Measurements from ENCODE around the gene ARID3A.

ARID3A gene

GRCh38 chr19:1004204-1004802 lies 78.5 kb downstream of the ARID3A start:
- in situ Hi-C loops (cut with HindIII; ENCODE audit: low pct_ligation_motif_present, low sequenced_read_pairs), result no loop called here
- DNase-seq, result no peak
- TF ChIP-seq CTCF (IDR thresholded peaks at IDR 0.05; ENCODE audit: low read depth, low read length, missing control alignments), result no peak
- no peak overlapping the region for H3K4me3 ChIP-seq (ENCODE audit: low read depth, low read length)
- no peak overlapping the region for H3K27ac ChIP-seq
- peaks cover 21% of the 10 kb centered on the region for H3K27me3 ChIP-seq (replicated peaks)
- H3K36me3 ChIP-seq (replicated peaks), result peaks cover 5% of the 10 kb centered on the region

GRCh38 chr19:1004803-1005664 lies 79.2 kb downstream of the ARID3A start:
- peaks cover 8% of the 10 kb centered on the region for H3K36me3 ChIP-seq (replicated peaks)
- DNase-seq, result no peak
- TF ChIP-seq CTCF (IDR thresholded peaks at IDR 0.05; ENCODE audit: low read depth, low read length, missing control alignments), result no peak
- H3K4me3 ChIP-seq (ENCODE audit: low read depth, low read length), result no peak overlapping the region
- peaks cover 14% of the 10 kb centered on the region for H3K27me3 ChIP-seq (replicated peaks)
- no peak overlapping the region for H3K27ac ChIP-seq
- in situ Hi-C loops (cut with HindIII; ENCODE audit: low pct_ligation_motif_present, low sequenced_read_pairs), result no loop called here

GRCh38 chr19:1006711-1007398 lies 81.0 kb downstream of the ARID3A start:
- no peak overlapping the region for H3K4me3 ChIP-seq (ENCODE audit: low read depth, low read length)
- DNase-seq, result no peak
- in situ Hi-C loops (cut with HindIII; ENCODE audit: low pct_ligation_motif_present, low sequenced_read_pairs), result no loop called here
- H3K27me3 ChIP-seq (replicated peaks), result no peaks in the 10 kb centered on the region
- TF ChIP-seq CTCF (IDR thresholded peaks at IDR 0.05; ENCODE audit: low read depth, low read length, missing control alignments), result peak; percentile 19
- no peak overlapping the region for H3K27ac ChIP-seq
- H3K36me3 ChIP-seq (replicated peaks), result peaks cover 22% of the 10 kb centered on the region

GRCh38 chr19:1007399-1008251 lies 81.8 kb downstream of the ARID3A start:
- in situ Hi-C loops (cut with HindIII; ENCODE audit: low pct_ligation_motif_present, low sequenced_read_pairs), result no loop called here
- H3K36me3 ChIP-seq (replicated peaks), result peaks cover 29% of the 10 kb centered on the region
- TF ChIP-seq CTCF (IDR thresholded peaks at IDR 0.05; ENCODE audit: low read depth, low read length, missing control alignments), result no peak

GRCh38 chr19:1008268-1009040 lies 82.6 kb downstream of the ARID3A start:
- H3K27me3 ChIP-seq (replicated peaks), result no peaks in the 10 kb centered on the region
- H3K36me3 ChIP-seq (replicated peaks), result peaks cover 32% of the 10 kb centered on the region
- no peak for DNase-seq
- TF ChIP-seq CTCF (IDR thresholded peaks at IDR 0.05; ENCODE audit: low read depth, low read length, missing control alignments), result no peak
- in situ Hi-C loops (cut with HindIII; ENCODE audit: low pct_ligation_motif_present, low sequenced_read_pairs), result no loop called here
- H3K4me3 ChIP-seq (ENCODE audit: low read depth, low read length), result no peak overlapping the region
- no peak overlapping the region for H3K27ac ChIP-seq

More at GRCh38 chr19:1007399-1008251, 81.8 kb downstream of the ARID3A start:
- Histone ChIP-seq H3K27ac (no peak overlapping the region), H3K27me3 (replicated peaks) (no peaks in the 10 kb centered on the region), H3K4me3 (ENCODE audit: low read depth, low read length) (no peak overlapping the region)
- no peak for DNase-seq
